Measurements from ENCODE around the gene GARRE1.
"Not testable (repeated sequence)": the region's sequence is repeated elsewhere in the genome, so short reads cannot be mapped to it uniquely, and the experiment has no call there.

GRCh38 chr19:34253167-34253566 lies 1.2 kb upstream of the GARRE1 start:
- TF ChIP-seq ZFP30 (CRISPR knock-in tag; IDR thresholded peaks at IDR 0.05); PATZ1 (CRISPR knock-in tag; IDR thresholded peaks at IDR 0.05; ENCODE audit: borderline replicate concordance); ESRRG (CRISPR knock-in tag; IDR thresholded peaks at IDR 0.05); ZNF8 (CRISPR knock-in tag; IDR thresholded peaks at IDR 0.05); CSDC2 (CRISPR knock-in tag; IDR thresholded peaks at IDR 0.05); POU6F1 (CRISPR knock-in tag; IDR thresholded peaks at IDR 0.05; ENCODE audit: borderline replicate concordance, low read depth); ZNF565 (CRISPR knock-in tag; conservative IDR thresholded peaks at IDR 0.05; ENCODE audit: low read depth); PPARA (CRISPR knock-in tag; IDR thresholded peaks at IDR 0.05; ENCODE audit: borderline replicate concordance): not testable (repeated sequence)
- TF ChIP-seq, protein P1, sequence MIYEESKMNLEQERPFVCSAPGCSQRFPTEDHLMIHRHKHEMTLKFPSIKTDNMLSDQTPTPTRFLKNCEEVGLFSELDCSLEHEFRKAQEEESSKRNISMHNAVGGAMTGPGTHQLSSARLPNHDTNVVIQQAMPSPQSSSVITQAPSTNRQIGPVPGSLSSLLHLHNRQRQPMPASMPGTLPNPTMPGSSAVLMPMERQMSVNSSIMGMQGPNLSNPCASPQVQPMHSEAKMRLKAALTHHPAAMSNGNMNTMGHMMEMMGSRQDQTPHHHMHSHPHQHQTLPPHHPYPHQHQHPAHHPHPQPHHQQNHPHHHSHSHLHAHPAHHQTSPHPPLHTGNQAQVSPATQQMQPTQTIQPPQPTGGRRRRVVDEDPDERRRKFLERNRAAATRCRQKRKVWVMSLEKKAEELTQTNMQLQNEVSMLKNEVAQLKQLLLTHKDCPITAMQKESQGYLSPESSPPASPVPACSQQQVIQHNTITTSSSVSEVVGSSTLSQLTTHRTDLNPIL (CRISPR knock-in tag; IDR thresholded peaks at IDR 0.05; ENCODE audit: low read depth): not testable (repeated sequence)

All from SK-N-SH treated with all-trans-retinoic acid at 6 μM for 48 hours (cell line).